ENCODE results near the gene LRRTM3. TPM values are rescaled to one million over a fixed set of nuclear protein-coding genes. Genes with fewer than 3 reads are reported as not detected.

The LRRTM3 gene
- total RNA-seq, 2 experiments from 2014 or later, result not detected

GRCh38 chr10:67005981-67006380, 80.1 kb downstream of the LRRTM3 start:
- DNase-seq, result no peak
- H3K27me3 Mint-ChIP-seq, result no peaks in the 10 kb centered on the region
- no peaks in the 10 kb centered on the region for H3K4me1 Mint-ChIP-seq
- H3K9me3 Mint-ChIP-seq, result no peaks in the 10 kb centered on the region
- no peak overlapping the region for H3K4me3 Mint-ChIP-seq
- no peak overlapping the region for H3K27ac Mint-ChIP-seq
- CTCF ChIA-PET, result interaction anchor here (0.9 kb wide), 1 partner anchor 9 kb away, joined by 4 read pairs; no protein-coding TSS in a partner anchor
- no peaks in the 10 kb centered on the region for H3K36me3 Mint-ChIP-seq (ENCODE audit: low read depth)
- POLR2A ChIA-PET, result no interaction called here

DNA sequence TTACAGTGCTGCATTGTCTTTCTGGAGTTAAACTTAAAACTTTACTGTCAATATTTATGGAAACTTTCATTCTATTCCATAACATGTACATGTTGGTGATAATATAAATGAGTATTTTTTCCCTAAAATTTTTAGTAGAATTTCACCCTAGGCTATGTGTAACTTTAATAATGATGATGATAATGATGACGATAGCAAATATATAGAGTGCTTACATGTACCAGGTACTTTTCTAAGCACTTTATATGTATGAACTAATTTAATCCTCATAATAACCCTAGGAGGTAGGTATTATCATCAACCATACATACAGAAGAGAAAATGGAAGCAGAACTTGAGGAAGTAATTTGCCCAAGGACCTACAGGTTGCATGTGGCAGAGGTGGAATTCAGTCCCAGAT, 85.6 kb downstream of the LRRTM3 start:
- CTCF ChIA-PET, result no interaction called here
- no peaks in the 10 kb centered on the region for H3K27me3 Mint-ChIP-seq
- no peak for DNase-seq
- POLR2A ChIA-PET, result no interaction called here
- no peaks in the 10 kb centered on the region for H3K4me1 Mint-ChIP-seq
- no peaks in the 10 kb centered on the region for H3K9me3 Mint-ChIP-seq
- H3K27ac Mint-ChIP-seq, result no peak overlapping the region
- no peaks in the 10 kb centered on the region for H3K36me3 Mint-ChIP-seq (ENCODE audit: low read depth)
- H3K4me3 Mint-ChIP-seq, result no peak overlapping the region

DNA sequence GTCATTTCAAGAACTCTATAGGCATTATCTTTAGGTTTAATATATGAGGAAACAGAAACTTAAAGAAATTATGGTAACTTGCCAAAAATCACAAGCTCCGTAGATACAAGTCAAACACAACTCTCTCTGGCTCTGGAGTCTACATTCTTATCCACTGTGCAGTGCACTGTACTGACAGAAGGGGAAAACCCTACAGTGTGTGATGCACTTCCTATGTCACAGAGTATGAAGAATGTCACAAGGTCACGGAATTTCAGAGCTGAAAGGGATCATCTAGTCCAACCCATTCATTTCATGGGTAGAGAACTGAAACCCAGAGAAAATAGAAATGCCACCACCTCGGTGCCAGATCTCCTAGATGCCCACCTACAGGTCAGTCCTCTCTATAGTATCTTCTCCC, 86.1 kb downstream of the LRRTM3 start:
- H3K9me3 Mint-ChIP-seq, result no peaks in the 10 kb centered on the region
- ChIA-PET CTCF (no interaction called here), POLR2A (no interaction called here)
- no peak for DNase-seq
- no peak overlapping the region for H3K27ac Mint-ChIP-seq
- no peaks in the 10 kb centered on the region for H3K27me3 Mint-ChIP-seq
- H3K36me3 Mint-ChIP-seq (ENCODE audit: low read depth), result no peaks in the 10 kb centered on the region
- no peaks in the 10 kb centered on the region for H3K4me1 Mint-ChIP-seq
- H3K4me3 Mint-ChIP-seq, result no peak overlapping the region

DNA sequence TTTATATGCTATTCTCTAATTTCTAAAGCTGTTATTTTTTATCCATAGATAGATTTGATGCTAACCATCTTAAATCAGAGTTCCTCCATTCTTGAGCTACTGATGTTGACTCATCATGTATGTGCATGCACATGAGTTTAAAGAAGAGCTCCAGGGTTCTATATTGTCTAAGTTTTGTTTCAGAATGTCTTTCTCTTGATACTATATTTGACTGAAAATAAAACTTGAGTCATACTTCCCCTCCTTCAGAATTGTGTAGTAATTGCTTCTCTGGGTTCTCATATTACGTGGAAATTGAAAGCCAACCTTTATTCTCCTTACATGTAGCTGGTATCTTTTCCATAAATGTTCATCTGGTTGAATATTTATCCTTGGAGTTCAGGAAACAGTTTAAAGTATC, 89.4 kb downstream of the LRRTM3 start:
- Mint-ChIP-seq H3K27me3 (no peaks in the 10 kb centered on the region), H3K36me3 (ENCODE audit: low read depth) (no peaks in the 10 kb centered on the region), H3K4me3 (no peak overlapping the region), H3K9me3 (no peaks in the 10 kb centered on the region), H3K4me1 (no peaks in the 10 kb centered on the region), H3K27ac (no peak overlapping the region)
- no peak for DNase-seq
- ChIA-PET POLR2A (no interaction called here), CTCF (interaction anchor here (1.0 kb wide), 1 partner anchor 9 kb away, joined by 4 read pairs; no protein-coding TSS in a partner anchor)

DNA sequence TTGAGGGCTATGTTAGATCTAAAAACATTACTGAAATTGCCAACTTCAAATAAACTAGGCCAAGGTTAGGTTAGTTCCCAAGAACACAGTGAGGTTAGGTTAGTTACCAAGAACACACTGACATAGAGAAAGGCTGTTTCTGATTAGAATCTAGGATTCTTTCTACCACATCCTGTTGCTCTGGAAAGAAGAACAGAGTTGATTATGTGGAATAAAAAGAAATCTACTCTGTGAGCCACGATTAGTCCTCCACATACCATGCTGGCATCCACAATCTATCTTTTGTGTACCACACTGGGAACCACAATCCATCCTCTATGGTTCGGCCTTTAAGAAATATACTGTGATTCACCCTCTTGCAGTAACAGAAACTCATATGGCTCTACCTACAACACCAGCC, 91.4 kb downstream of the LRRTM3 start:
- no peaks in the 10 kb centered on the region for H3K4me1 Mint-ChIP-seq
- ChIA-PET POLR2A (no interaction called here), CTCF (no interaction called here)
- H3K27me3 Mint-ChIP-seq, result no peaks in the 10 kb centered on the region
- DNase-seq, result no peak
- H3K27ac Mint-ChIP-seq, result no peak overlapping the region
- H3K36me3 Mint-ChIP-seq (ENCODE audit: low read depth), result no peaks in the 10 kb centered on the region
- H3K4me3 Mint-ChIP-seq, result no peak overlapping the region
- H3K9me3 Mint-ChIP-seq, result no peaks in the 10 kb centered on the region

GRCh38 chr10:67022099-67022498, 96.3 kb downstream of the LRRTM3 start:
- Mint-ChIP-seq H3K4me1 (no peaks in the 10 kb centered on the region), H3K27me3 (no peaks in the 10 kb centered on the region), H3K4me3 (no peak overlapping the region), H3K27ac (no peak overlapping the region), H3K36me3 (ENCODE audit: low read depth) (no peaks in the 10 kb centered on the region), H3K9me3 (no peaks in the 10 kb centered on the region)
- DNase-seq, result no peak
- POLR2A ChIA-PET, result no interaction called here
- CTCF ChIA-PET, result no interaction called here

GRCh38 chr10:67033878-67034277, 108.0 kb downstream of the LRRTM3 start:
- DNase-seq, result no peak
- ChIA-PET POLR2A (no interaction called here), CTCF (no interaction called here)
- Mint-ChIP-seq H3K4me3 (no peak overlapping the region), H3K4me1 (no peaks in the 10 kb centered on the region), H3K9me3 (no peaks in the 10 kb centered on the region), H3K27ac (no peak overlapping the region), H3K27me3 (no peaks in the 10 kb centered on the region), H3K36me3 (ENCODE audit: low read depth) (no peaks in the 10 kb centered on the region)

DNA sequence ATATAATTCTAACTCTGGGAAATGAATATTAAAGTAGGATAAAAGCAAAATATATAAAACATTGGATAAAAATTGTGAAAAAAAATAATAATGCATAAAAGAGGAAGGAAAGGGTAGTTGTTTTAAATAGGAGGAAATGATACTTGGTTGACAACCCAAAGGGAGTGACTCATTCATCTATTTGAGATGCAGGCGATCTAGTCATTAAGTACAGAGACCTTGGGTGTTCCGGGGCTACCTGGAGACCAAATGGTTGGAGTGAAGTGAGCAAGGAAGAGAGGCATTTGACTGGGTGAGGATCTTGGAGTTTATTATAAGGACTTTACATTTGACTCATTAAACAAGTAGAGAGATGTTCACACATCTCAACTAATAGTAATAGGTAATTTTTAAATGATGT, 111.0 kb downstream of the LRRTM3 start:
- H3K36me3 Mint-ChIP-seq (ENCODE audit: low read depth), result no peaks in the 10 kb centered on the region
- no peak for DNase-seq
- no peaks in the 10 kb centered on the region for H3K9me3 Mint-ChIP-seq
- no peaks in the 10 kb centered on the region for H3K27me3 Mint-ChIP-seq
- H3K4me1 Mint-ChIP-seq, result no peaks in the 10 kb centered on the region
- CTCF ChIA-PET, result no interaction called here
- POLR2A ChIA-PET, result no interaction called here
- no peak overlapping the region for H3K4me3 Mint-ChIP-seq
- H3K27ac Mint-ChIP-seq, result no peak overlapping the region

DNA sequence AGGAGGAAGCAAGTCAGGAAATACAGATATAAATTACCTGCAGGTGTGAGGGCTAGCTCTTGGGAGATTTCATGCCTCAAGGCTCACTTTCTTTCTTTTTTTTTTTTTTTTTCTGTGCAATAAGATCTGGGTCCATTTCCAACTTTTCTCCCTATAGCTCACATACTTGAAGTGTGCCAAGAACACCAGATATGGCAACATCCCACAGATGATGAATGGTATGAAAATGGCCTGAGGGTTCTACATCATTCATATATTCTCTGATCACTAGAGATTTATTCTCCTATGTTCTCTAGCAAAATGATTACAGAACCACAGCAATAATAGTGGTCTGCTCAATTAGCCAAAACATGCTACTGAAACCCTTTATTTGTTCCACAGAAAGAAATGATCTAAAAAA, 117.2 kb downstream of the LRRTM3 start:
- DNase-seq, result no peak
- Mint-ChIP-seq H3K27me3 (no peaks in the 10 kb centered on the region), H3K4me3 (no peak overlapping the region), H3K36me3 (ENCODE audit: low read depth) (no peaks in the 10 kb centered on the region), H3K27ac (no peak overlapping the region), H3K9me3 (no peaks in the 10 kb centered on the region), H3K4me1 (no peaks in the 10 kb centered on the region)
- CTCF ChIA-PET, result no interaction called here
- POLR2A ChIA-PET, result interaction anchor here (0.6 kb wide), 1 partner anchor 10 kb away, joined by 3 read pairs; no protein-coding TSS in a partner anchor

- Mint-ChIP-seq H3K4me3 (no peak overlapping the region), H3K9me3 (no peaks in the 10 kb centered on the region), H3K4me1 (no peaks in the 10 kb centered on the region), H3K27ac (no peak overlapping the region), H3K36me3 (ENCODE audit: low read depth) (no peaks in the 10 kb centered on the region), H3K27me3 (no peaks in the 10 kb centered on the region)
- CTCF ChIA-PET, result no interaction called here
- POLR2A ChIA-PET, result no interaction called here
- DNase-seq, result no peak
These were observed 119.6 kb downstream of the LRRTM3 start for GRCh38 chr10:67045404-67045803.

DNA sequence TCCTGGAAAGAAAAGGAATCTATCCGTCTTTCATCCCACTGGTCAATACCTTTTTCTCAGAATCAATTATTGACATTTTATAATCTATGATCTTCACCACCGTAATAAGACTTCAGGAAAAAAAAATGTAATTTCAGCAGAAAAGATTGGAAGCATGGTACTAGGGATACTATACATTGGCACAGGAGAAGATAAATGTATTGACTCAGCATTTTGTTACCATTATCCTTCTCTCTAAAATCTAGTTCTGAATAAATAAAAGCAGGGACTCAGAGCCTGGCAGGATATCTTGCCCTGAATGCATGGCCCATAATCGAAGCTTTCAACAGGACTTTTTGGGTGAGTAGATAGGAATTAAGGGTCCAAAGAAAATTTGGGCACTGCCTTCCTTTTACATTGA, 120.7 kb downstream of the LRRTM3 start:
- Mint-ChIP-seq H3K4me1 (no peaks in the 10 kb centered on the region), H3K9me3 (no peaks in the 10 kb centered on the region), H3K36me3 (ENCODE audit: low read depth) (no peaks in the 10 kb centered on the region), H3K4me3 (no peak overlapping the region), H3K27ac (no peak overlapping the region), H3K27me3 (no peaks in the 10 kb centered on the region)
- ChIA-PET POLR2A (no interaction called here), CTCF (no interaction called here)
- no peak for DNase-seq

GRCh38 chr10:67049988-67050387, 124.2 kb downstream of the LRRTM3 start:
- Mint-ChIP-seq H3K27me3 (no peaks in the 10 kb centered on the region), H3K9me3 (no peaks in the 10 kb centered on the region), H3K4me3 (no peak overlapping the region), H3K4me1 (no peaks in the 10 kb centered on the region), H3K36me3 (ENCODE audit: low read depth) (no peaks in the 10 kb centered on the region), H3K27ac (no peak overlapping the region)
- DNase-seq, result no peak
- ChIA-PET POLR2A (no interaction called here), CTCF (no interaction called here)

- no peak overlapping the region for H3K4me3 Mint-ChIP-seq
- CTCF ChIA-PET, result no interaction called here
- H3K27ac Mint-ChIP-seq, result no peak overlapping the region
These were observed 124.6 kb downstream of the LRRTM3 start for GRCh38 chr10:67050415-67050814.

DNA sequence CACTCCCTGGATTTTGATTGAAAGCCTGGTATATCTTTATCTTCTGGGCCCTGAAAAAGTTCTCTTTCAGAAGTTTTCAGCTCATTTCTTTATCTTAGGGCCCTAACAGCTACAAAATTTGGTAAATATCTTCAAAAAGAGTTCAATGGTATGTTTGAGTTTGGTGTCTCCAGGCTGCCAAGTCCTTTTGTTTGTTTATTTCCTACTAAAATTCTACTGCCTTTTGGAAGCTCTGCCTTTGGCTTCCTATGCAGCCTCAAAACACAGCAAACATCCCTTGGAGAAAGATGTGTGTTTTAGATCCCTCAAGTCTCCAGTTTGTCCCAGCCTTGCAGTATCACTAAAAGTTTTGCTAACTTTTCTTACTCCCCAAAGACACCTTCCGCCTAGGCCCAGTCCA, 146.8 kb downstream of the LRRTM3 start:
- Mint-ChIP-seq H3K4me1 (no peaks in the 10 kb centered on the region), H3K27me3 (no peaks in the 10 kb centered on the region), H3K36me3 (ENCODE audit: low read depth) (no peaks in the 10 kb centered on the region), H3K9me3 (no peaks in the 10 kb centered on the region), H3K27ac (no peak overlapping the region), H3K4me3 (no peak overlapping the region)
- ChIA-PET CTCF (no interaction called here), POLR2A (no interaction called here)
- no peak for DNase-seq

More at GRCh38 chr10:67050415-67050814, 124.6 kb downstream of the LRRTM3 start:
- H3K4me1 Mint-ChIP-seq, result no peaks in the 10 kb centered on the region
- H3K36me3 Mint-ChIP-seq (ENCODE audit: low read depth), result no peaks in the 10 kb centered on the region
- no peak for DNase-seq
- H3K27me3 Mint-ChIP-seq, result no peaks in the 10 kb centered on the region
- POLR2A ChIA-PET, result no interaction called here
- no peaks in the 10 kb centered on the region for H3K9me3 Mint-ChIP-seq

DNA sequence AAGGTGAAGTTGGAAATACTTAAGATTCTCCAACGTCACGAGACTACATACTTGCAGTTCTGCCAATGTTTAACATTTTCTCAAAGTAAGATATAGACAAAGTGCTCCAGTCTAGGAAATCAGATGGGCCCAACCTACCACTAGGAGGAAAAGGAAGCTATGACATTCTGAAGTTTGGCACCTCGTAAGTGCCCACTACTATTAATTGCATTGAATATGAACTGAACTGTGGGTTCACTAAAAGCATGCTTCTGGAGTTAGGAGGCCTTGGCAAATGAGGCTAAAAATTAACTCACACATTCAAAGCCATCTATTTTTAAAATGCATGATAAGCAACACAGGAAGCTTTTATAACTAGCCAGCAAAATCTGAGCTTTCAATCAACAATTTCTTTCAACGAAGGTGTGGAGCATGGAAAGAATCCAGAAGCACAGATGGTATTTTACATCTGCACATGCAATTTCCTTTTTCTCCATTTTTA, 149.7 kb downstream of the LRRTM3 start:
- no peak overlapping the region for H3K4me3 Mint-ChIP-seq
- no peaks in the 10 kb centered on the region for H3K4me1 Mint-ChIP-seq
- no peaks in the 10 kb centered on the region for H3K36me3 Mint-ChIP-seq (ENCODE audit: low read depth)
- CTCF ChIA-PET, result no interaction called here
- no peaks in the 10 kb centered on the region for H3K9me3 Mint-ChIP-seq
- H3K27ac Mint-ChIP-seq, result no peak overlapping the region
- POLR2A ChIA-PET, result no interaction called here
- H3K27me3 Mint-ChIP-seq, result no peaks in the 10 kb centered on the region
- no peak for DNase-seq

Data from activated CD4-positive, alpha-beta T cell treated with anti-CD3 and anti-CD28 coated beads, Interleukin-2, amount 10 ng/mL, durations not matched to agents 7 days and 5 days (primary cell).